ENCODE results near the gene RNF145. TPM values are rescaled to one million over a fixed set of nuclear protein-coding genes. Genes with fewer than 3 reads are reported as not detected.

Gene RNF145
- total RNA-seq, 1 donor from 2014 or later: 128 TPM

DNA sequence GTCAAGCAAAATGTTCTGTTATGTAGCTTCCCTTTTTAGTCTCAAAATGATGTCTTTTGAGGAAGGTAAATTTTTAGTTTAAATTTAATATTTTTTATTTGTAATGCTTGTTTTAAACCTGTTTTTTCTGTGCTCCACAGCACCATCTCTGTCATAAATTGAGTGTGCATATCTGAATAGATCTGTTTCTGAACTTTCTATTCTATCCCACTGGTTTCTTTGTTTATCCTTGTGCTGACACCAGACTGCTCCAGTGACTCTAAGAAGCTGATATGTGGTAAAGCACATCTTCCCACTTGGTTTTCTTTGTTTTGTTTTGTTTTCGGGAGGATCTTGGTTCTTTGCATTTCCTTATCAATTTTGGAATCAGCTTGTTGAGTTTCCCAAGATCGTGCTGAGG, 7.1 kb upstream of the RNF145 start:
- DNase-seq: no peak

DNA sequence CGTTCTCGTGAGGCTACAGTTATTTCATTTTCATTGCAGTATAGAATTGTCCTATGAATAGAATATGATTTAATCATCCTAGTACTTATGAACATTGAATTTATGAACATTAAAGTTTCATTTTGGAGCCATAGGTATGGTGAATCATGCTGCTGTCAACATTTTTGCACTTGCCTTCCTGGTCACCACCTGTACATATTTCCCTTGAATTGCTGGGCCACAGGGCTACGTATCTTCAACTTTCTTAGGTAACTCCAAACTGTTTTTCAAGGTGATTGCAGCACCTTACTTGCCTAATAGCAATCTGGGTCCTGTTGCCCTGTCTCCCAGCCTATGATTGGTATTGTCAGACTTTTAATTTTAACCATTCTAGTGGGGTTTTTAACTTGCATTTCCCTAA, 6.5 kb upstream of the RNF145 start:
- DNase-seq: no peak

DNA sequence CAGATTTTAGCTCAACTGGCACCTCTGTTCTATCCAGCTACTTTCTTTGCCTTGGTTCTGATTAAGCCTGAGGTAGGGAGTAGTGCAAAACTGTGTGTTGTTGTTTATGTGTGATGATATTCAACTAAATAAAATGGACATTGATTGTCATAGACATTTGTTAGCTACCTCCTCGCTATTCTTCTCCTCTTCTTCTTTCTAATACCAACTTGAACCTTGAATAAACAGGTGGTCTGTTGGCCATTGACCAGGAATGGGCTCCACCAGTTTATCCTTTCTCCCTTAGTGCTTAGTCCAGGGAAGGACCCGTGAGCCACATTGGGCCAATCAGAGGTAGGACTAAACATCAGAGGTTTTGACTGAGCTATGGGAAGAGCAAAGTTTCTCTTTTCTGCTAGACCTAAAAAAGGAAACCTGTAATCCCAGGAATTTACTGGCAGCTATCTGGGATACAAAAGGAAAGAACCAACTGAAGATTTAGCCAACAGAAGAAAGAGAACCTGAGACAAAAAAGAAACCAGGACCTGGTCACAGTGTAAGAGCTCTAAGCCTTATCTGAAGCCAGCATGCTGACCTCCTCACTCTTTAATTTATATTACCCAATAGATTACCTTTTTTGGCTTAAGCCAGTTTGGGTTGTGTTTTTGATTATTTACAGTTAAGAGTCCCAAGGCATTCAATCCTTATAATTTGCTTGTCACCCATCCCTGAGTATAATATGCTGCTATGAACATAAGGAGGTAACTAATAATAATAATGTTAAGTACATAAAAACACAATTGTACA, 5.3 kb upstream of the RNF145 start:
- DNase-seq: no peak

DNA sequence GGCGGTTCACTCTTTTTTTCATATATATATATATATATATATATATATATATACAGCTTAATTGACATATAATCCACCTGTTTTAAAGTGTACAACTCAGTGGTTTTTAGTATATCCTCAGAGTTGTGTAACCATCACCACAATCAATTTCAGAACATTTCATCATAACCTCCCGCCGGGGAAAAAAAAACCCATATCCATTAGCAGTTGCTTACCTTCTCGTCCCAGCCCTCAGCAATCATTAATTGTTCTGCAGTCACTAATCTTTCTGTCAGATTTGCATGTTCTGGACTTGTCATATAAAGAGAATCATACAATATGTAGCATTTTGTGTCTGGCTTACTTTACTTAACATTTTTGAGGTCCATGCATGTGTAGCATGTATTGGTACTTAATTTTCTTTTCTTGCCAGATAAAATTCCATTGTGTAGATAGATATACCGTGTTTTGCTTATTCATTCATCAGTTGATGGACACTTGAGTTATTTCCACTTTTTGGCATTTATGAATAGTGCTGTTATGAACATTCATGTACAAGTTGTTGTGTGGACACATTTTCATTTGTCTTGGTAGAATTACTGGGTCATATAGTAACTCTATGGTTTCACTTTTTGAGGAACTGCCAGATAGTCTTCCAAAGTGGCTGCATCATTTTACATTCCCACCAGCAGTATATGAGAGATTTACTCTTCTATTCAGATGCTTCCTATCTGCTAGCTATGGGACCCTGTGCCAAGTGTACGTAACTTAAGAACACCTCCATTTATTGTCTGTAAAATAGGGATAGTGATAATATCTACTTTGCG, 3.5 kb upstream of the RNF145 start:
- no peak for DNase-seq

DNA sequence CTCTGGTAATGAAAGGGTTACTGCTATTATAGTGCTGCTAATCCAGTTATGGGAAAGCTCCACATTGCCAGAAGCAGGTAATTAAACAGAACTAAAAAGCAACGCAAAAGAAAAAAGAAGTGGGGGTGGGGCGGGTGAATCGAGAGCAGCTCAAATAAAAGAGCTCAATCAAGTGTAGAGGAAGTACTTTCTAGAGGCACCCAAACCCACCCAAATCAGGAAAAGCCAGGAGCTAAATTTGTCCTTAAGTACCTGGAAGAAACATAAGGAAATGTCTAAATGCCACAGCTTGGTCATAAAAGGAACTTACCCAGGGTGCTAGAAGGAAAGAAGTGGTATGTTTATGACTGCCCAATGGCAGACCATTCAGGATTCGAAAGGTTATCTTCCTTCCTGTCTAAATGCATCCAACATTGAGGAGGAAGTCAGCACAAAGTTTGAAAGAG, 2.4 kb upstream of the RNF145 start:
- no peak for DNase-seq

DNA sequence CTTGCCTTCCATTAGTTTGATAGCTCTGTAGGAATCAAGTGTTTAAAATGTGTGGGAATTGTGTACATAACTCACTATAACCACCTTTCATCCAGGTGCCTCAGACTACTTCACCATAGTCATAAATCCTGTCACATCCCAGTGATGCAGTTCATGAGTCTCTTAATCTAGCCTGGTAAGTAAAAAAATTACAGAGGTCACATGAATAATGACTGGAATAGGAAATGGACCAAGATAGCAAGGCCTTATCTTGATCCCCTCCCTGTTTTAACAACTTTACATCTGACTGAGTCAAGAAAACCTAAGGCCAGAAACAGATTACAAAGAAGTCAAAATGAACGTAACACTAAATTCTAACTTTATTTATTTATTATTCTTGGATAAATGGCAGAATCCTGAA, 1.5 kb upstream of the RNF145 start:
- no peak for DNase-seq

DNA sequence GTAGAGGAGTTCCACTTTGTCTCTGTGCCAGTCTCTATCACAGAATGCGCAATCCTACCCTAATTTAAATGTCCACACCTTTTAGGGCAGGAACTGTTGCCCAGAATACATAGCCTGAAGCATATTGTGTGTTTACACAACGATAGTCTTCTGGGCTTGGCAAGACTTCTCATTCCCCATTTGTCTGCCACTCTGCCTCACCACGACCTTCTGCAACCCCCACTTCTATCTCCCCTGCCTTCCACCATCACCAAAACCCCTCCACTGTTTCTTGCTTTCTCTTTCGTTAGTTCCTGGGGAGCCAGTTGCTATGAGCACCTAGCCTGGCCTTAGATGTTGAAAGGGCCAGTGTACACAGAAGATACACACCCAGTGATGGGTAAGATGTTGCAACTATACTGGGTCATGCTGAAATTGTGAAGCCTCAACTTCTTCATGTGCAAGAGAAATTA, 883 bp upstream of the RNF145 start:
- no peak for DNase-seq

DNA sequence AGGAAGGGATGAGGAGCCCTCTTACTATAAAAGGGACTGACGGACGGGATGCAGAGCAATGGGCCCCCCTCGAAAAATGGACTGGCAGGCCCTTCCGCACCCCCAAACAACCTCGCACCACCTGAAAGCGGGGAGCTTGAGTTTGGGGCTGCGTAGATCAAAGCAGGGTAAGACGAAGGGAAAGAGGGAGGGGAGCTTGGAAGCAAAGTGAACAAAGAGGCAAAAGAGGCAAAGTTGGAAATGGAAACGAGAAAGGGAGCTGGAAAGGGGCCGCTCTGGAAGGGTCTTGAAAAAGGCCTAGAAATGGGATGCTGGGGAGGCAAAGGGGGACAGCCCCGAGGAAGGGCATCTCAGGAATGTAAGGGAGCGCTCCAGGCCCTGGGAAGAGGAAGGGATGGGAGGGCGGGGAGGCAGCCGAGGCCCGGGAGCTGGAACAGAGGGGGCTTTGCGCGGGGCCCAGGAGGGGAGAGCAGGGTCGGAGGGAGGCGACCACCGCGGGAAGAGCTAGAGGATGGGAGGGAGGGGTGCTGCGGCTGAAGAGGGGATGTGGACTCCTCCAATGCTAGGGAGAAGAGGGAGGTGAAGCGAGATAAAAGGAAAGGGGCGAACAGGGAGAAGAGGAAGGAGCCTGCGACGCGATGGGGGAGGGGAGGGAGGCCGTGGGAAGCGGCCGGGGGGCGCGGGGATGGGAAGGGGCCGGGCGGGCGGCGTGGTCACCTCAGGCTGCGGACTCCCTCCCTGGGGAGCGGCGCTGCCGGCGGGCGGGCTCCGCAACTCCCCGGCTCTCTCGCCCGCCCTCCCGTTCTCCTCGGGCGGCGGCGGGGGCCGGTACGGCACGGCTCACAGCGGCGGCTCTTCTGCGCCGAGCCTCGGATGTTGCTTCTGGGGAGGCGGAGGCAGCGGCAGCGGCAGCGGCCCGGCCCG, 577 bp downstream of the RNF145 start:
- peak; percentile 23 for DNase-seq

DNA sequence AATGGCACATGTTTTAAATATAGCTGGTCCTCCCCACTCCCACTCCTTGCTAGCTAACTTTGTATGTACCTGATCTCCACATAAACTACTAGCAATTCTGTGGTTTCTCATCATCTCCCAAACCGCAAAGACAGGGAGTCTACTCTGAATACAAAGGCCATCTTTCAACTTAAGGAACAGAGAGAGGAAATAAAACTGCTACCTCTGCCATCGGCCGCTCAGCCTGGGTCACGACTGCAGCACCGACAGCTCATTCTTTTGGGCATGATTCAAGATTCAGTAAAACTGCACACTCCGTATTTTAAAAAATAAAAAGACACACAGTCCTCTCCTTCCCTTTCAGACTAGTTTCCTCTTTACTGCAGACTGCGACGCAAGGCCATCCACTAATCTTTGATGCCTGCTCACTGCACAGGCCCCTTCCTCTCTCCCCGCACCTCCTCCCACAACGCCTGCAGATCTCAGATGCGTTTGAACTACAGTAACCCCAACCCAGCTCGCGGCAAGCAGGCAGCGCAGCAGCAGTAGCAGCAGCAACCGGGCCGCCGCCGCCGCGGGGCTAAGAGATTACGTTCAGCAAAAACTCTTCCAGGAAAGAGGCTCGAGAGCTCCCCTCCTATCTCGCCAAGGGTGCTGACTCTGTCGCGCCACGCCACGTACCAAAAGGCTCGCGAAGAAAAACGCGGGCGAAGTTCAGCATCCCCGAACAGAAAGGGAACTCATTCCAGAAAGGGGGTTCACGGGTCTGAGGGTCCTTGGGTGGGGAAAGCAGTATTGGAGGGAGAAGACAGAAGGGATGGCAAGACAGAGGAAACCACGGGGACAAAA, 1.5 kb downstream of the RNF145 start:
- peak; percentile 65 for DNase-seq

DNA sequence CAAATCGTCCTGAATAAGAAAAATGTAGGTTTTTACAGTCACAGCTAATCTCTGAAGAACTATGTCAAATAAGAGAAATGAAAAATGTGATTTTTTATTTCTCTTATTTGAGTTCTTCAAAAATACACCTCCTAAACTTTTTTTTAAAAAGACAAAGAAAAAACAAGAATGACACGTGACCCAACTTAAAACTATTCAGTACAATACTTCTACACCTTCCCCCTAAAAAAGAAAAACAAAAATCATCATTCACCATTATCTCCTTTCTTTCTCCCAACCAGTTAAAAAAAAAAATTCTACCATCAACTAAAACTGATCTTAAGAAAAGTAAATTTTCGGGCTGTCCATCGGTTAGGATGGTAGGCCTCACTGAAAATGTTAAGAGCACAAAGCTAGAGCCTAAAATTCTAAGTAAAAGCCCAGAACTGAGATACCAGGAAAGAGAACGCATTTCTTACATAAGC, 2.1 kb downstream of the RNF145 start:
- no peak for DNase-seq

DNA sequence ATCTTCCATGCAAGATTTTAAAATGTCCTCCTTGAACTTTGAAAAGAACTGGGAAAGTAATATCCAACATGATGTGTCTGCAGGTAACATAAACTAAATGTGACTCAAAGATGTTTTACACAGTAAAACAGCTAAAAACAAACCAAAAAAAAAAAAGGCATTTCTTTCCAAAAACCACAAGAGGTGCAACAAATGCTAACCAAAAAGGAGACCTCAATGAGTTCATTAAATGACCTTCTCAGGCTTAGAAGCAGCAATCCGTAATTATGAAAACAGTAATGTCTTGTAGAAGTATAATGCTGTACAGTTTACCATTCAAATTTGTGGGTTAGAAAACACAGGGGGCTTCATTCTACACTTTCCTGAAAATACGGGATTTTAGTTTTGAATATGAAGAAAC, 2.5 kb downstream of the RNF145 start:
- no peak for DNase-seq

DNA sequence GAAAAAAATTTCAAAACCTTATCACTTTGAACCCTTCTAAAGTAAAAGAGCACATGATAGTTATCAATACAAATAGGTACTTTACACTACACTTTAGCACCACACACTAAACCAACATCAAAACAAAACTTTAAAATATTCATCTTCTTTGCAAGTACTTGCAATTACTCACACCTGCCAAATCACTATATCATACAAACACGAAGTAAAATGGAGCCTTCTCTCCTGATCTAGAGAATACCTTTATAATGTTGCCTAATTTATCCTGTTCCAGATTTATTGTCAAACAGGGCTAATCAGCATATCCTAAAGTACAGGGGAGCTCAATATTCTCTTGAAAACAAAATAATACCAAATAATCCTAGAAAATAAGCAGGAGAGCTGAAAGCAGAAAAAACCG, 3.0 kb downstream of the RNF145 start:
- DNase-seq: no peak

DNA sequence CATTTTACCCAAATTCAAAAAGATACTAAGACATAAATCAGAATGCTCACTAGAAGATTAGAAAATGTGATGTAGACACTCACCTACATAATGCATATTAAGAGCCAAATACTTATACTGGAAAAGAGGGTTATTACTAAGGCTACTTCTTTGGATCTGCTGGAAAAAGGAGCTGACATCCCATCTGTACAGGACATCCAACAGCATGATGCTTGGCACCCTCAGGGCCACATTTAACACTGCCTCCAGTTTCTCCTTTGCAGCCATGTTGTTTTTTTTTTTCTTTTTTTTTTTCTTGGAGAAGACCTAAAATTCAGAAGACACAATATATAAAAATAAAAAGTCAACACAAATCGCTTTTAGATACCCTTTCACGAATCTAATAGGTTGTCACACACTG, 6.0 kb downstream of the RNF145 start:
- no peak for DNase-seq

DNA sequence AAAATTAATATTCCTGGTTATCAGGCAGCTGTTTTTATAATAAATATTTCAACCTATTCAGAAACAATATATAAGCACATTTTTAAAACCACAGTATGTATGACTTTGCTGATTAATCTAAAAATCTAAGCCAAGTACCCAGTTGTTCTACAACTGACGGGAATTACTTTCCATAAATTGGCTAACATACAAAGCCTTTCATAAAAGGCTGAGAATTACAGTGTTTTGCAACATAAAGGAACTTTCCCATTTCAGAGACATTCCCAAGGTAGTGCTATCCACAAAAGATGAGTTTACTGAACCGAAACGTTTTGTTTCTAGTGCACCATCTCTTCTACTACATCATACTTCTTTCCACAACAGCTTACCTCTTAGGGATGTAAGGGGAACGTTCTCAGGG, 7.2 kb downstream of the RNF145 start:
- DNase-seq: no peak

DNA sequence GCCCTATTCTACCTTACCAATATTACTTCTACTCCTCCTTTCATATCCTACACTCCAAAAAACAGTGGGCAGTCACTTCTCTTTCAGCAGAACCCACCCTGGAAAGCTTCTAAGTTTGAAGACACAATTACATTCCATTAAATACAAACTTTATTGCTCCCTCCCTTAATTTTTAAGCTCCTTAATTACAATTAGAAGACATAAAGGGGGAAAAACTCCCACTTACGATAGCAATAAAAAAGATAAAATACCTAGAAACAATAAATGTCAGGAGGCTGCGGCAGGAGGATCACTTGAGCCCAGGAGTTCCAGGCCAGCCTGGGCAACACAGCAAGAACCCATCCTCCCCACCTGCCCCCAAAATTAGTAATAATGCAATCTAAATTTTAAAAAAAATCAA, 9.6 kb downstream of the RNF145 start:
- DNase-seq: no peak

DNA sequence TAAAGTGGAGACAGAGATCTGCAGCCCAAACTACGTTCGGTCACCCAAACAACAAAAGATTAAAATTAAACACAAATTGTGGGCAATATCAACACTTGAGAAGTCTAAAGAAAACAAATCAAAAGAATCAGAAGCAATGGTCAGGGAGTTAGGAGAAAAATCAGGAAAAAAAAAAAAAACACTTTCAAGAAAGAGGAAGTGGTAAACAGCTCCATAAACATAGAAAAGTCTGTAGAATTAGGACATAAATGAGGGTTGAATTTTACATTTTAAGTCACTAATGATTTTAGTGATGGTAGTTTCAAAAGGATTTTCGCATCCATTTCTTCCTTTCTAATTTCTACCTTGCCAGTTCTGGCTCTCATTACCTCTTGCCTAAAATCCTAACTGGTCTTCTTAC, 10.1 kb downstream of the RNF145 start:
- no peak for DNase-seq

DNA sequence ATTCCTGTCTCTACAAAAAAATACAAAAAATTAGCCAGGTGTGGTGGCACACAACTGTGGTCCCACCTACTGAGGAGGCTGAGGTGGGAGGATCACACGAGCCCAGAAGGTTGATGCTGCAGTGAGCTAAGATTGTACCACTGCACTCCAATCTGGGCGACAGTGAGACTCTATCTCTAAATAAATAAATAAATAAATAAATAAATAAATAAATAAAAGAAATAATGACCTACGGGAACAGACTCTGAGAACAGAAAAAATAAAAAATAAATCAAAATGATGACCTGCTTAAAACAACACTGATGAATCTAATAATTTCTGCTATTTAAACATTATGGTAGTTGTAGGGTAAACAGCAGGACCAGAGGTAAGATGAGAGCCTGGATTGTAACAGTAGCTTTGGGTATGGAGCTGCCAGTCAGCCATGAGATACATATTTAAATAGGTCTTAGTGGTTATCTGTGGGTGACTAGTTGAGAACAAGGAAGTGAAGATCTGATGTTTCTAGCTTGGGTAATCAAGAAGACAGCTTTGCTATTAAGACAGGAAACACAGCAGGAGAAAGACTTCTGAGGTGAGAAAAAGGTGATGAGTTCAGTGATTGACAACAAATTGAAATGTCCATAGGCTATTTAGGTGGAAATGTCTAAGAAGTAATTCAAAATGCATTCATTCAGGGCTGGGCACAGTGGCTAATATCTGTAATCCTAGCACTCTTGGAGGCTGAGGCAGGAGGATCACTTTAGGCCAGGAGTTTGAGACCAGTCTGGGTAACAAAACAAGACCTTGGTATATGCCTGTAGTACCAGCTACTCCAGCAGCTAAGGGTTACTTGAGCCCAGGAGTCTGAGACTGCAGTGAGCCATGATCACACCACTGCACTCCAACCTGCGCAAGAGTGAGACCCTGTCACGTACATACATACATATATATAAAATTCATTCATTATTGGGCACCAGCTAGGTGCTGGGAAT, 11.0 kb downstream of the RNF145 start:
- DNase-seq: no peak

DNA sequence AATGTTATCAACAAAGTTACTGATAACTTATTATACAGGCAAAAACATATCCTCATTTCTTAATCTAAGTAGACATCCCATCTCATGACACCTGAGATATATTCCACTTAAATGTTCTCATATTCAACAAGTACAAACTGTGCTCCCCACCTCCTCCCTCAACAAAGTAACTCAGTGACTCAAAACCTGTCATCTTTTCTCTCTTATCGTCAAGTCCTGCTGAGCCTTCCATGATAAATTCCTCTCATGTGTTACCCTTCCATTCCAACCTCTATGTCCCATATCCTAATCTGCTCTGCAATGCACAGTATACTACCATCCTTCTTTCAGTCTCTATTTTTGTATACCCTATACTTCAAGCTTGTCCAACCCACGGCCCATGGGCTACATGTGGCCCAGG, 13.6 kb downstream of the RNF145 start:
- DNase-seq: no peak

DNA sequence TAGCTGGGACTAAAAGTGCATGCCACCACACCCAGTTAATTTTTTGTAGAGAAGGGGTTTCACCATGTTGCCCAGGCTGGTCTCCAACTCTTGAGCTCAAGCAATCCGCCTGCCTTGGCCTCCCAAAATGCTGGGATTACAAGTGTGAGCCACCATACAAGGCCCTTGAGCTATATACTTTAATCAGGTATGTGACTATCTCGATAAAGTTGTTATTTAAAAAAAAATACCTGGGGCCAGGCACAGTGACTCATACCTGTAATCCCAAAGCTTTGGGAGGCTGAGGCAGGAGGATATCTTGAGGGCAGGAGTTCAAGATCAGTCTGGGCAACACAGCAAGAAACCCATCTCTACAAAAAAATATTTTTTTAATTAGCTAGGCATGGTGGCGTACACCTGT, 19.2 kb downstream of the RNF145 start:
- no peak for DNase-seq

DNA sequence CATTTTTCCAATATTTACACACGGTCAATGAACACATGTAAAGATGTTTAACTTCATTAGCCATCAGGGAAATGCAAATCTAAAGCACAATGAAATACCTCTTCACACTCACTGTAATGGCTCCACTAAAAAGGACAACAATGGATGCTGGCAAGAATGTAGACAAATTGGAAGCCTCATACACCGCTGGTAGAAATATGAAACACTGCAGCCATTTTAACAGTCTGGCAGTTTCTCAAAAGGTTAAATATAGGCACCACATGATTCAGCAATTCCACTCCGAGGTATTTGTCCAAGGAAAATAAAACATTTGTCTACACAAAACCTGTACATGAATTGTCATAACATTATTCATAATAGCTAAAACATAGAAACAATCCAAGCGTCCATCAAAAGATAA, 20.0 kb downstream of the RNF145 start:
- no peak for DNase-seq

Data from occipital lobe (tissue), 2 donors.